NCI-H2107 (cell line): Measurements from ENCODE around the gene ABCA4.

Experiments
- DNase-seq: peaks from one replicate; lab custom pipeline; 2025; lab: John Stamatoyannopoulos, UW

The ABCA4 gene

GRCh38 chr1:94104776-94105580, 16.0 kb downstream of the ABCA4 start:
- no peak for DNase-seq

DNA sequence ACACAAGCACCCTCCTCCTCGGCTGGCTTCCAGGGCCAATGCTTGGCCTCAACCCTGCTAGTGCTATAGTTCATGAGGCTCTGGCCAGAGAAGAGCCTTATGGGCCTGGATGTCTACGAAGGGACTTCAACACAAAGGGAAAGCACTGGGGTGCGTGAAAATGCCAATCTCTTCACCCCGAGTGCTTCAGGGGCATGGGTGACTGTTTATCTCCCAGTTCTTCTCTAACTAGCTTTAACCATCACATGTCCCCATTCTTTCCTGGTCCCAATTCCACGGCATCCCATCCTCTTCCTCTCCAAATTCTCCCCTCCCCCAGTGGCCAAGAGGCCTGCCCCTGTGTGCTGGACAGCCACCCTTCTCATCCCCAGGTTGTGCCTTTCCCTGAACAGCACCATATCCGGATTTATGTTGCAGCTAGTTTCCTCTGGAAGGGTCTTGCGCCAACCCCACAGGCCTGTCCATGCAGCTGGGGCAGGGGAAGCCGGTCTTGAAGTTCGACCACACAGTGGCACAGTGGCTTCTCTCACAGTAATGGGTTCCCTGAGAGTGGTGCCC, 16.7 kb downstream of the ABCA4 start:
- no peak for DNase-seq

GRCh38 chr1:94103608-94104007, 17.3 kb downstream of the ABCA4 start:
- DNase-seq, result no peak

DNA sequence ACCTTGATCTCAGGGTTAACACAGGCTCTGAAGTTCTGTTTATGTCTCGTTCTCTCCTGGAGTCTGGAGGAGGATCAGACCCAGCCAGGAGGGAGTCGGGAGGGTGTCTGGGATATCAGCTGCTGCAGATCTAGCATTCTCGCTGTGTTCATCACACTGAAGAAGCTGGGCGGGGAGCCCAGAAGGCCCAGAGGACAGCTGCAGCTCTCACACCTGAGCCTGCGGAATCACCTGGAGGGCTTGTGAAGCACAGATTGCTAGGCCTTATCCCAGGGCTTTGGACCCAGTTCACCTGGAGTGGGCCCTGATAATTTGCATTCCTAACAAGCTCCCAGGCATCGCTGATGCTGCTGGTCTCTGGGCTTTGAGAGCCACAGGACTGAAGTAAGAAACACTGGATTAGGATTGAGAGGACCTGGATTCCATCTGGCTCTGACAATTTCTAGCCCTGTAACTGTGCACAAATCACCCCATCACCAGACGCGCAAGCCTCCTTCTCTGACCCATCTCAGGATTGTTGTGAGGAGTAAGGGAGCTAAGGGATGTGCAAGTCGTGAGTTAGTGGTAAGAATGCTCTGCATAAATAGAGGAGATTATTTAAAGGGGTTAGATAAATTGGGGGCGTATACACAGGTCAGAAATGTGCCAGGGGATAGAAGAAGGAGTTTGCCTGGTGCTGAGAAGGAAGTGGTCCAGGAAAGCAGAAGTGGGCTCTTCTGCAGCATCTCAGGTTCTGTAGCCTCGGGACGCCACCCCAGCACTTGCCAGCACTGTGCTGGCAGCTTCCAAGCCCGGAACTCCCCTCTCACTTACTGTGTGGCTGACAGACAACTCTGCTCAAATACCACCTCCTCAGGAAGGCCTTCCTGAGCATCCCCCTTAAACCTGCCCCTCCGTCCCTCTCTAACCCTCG, 19.1 kb downstream of the ABCA4 start:
- DNase-seq, result no peak

DNA sequence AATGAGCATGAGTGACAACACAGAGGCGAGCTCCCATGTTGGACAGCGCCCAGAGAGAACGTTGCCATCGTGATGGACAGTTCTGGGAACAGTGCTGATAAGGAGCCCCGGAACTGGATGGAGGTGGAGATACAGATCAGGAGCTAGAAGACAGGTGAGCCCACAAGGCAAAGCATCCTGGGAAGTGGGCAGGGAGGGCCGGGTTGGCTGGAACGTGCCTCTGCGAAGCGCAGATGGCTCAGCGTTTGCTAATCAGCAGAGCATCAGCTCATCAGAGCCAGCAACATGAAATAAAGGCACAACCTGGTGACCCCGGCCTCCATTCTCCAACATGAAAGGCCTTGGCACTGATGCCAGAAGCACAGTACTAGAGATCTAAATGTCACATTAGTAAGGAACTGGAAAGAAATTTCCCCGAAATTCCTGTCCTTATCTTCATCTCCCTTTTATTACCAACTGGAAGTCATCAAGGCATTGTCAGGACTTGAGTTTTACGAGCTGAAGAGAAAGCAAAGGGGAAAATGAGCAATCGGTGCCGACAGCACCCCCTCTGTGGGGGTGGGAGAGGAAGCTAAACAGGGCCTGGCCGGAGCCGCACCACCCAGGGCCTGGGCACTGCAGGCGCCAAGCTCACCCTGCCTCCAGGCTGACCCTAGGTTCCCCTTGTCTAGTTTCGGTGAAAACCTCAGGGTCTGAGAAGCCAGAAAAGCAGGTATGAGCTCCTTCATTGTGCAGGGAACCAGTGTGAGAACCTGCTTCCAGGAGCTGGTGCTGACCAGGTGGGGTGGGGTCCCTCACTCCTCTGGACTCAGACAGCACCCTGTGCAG, 19.9 kb downstream of the ABCA4 start:
- DNase-seq, result no peak

DNA sequence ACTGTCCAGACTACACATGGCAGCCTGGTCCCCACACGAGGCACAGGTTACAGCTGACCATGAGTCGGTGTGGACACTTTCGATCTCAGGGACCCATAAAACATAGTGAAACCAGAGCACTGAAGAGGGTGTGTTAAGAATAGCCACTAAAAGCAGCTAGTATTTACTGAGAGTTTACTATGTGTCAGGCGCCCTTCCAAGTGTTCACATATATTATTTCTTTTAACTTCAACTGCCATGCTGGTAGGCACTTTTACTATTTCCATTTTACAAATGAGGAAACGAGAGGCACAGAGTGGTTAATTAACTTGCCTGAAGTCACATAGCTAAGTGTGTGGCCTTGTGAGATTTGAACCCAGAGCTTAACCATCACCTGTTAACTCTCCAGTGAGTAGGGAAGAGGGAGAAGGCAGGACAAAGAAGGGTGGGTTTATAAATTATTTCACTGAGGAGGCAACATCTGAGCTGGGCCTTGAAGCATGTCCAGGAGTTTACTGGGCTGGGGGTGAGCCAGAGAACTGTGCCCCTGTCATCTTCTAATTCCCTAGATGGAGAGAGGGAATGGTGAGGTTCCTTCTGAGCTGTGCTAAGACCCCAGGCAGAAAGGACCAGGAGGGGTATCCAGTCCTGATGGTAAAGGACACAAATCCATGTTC, 20.7 kb downstream of the ABCA4 start:
- DNase-seq, result no peak

- DNase-seq, result no peak
These were observed 21.6 kb downstream of the ABCA4 start for GRCh38 chr1:94099303-94099702.

DNA sequence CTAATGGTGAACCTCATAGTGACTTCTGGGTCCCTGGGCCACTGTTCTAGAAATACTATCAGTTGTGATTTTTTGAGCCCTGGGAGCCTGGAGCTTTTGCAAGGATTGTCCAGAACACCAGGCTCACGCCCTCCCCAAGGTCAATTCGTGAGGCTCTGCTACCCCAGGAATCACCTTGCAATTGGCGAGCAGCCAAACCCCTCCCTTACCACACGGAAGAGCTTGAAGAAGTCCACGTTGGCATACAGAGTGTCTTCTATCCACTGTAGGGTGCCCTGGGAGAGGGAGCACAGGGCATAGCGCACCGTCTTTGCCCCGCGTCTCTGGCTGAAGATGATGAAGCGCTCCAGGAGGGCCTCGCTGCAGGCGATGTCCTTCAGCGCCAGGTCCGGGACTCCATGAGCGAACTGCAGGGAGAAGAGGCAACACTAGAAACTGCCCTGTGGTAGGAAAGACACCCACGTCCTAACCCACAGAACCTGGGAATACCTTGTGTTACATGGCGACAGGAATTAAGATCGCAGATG, 22.3 kb downstream of the ABCA4 start:
- no peak for DNase-seq

- no peak for DNase-seq
These were observed 24.0 kb downstream of the ABCA4 start for GRCh38 chr1:94096797-94097549.

DNA sequence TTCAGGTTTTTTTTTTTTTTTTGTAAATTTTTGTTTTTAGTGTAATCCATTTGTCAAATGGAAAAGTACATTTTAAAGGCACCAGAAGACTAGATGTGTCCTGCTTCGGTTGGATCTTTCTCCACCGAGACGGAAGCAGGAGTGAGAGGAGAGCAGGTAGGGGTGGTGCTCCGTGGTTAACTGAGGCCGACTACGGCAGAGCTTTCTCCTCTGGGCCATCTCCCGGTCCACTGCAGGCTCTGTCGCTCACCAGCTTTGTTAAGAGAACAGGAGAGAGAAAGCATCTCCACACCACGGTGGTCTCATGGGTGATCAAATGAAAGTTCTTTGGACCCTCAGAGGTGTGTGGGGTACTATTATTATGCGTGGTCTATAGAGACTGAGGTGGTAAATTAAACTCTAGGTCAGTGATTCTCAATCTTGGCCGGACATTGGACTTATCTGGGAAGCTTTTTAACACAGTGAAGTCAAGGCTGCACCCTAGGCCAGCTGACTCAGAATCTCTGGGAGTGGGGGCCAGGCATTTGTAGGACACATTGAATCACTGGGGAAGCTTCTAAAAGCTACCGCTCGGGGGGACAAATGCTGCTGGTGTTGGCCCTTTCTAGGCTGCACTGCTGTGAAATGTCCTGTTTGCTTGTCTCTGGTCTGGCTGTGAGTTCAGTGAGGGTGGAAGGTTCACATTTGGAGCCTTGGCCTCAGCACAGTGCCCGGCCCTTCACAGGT, 25.0 kb downstream of the ABCA4 start:
- DNase-seq, result no peak

DNA sequence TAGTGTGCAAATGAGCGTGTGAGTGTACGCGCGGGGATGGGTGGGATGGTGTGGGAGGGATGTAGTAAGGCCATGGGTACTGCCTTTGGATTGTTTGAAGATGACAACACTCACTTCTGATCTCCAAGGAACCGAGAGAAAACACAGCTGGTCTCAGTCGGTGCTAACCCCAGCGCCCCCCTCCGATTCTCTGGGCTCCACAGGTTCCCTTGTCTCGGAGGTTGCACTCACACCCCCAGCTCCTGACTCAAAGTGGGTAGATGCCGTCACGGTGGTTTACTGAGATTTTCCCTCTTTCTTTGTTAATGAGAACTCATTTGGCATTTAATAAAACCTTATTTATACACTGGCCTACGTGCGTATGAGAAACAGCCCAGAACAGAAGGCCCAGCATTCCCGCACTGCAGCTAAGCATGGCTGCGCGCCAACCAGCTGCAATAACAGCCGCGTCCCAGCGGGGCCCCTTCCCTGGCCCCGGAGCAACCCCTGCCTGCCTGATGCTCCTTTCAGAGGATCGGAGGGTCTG, 25.8 kb downstream of the ABCA4 start:
- no peak for DNase-seq

GRCh38 chr1:94094469-94095111, 26.4 kb downstream of the ABCA4 start:
- no peak for DNase-seq

DNA sequence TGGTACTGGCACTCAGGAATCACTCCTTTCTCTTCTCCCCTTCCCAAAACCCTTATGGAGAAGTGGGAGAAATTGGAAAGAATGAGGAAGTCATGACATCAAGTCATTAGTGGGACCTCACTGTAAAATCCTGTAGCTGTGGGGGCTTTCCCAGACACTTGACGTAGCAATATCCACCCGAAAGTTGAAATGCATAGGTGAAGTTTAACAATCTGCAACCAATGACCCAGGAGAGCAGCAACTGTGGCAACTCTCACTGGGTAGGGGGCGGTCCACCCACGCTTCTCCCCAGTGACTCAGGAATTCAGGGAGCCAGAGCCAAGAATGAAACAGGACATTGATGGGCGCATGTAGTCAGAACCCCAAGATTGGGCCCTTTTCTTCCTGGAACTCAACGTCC, 27.0 kb downstream of the ABCA4 start:
- no peak for DNase-seq

DNA sequence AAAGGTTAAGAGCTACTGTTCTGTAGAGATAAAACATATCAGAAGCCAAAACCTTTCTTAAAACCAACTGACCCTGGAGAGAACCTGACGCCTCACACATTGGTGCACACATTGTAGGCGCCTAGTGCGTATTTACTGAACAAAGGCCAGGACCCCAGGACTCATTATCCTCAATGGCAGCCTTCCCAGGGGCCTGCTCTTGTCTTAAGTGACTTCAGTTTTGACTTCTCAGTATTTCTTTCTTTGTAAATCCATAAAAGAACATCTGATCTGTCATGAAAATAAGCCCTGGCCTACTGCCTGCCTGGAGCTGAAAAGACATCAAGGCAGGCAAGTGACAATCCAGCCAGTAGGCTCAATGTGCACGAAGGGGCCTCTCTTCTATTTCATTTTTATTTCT, 27.6 kb downstream of the ABCA4 start:
- no peak for DNase-seq

DNA sequence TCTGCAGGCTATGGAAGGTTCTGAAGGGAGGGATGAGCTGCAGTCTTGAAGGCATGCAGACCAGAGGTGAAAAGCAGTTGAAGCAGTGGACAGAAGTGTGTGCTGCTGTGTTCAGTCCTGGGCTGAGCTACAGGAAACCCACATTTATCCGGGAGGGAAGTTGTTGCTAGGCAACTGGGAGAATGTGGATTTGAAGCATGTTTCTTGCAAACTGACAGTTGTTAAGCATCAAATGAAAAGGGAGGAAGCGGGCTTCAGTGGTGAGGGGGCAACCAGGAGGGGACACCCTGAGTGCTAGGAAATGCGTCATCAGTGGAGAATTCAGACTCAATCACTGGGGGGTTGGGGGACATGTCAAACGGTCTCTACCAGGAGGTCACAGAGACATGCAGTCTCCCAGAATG, 28.7 kb downstream of the ABCA4 start:
- no peak for DNase-seq

- DNase-seq, result no peak
These were observed 30.2 kb downstream of the ABCA4 start for GRCh38 chr1:94090761-94091160.

GRCh38 chr1:94087193-94087592, 33.8 kb downstream of the ABCA4 start:
- DNase-seq, result no peak

DNA sequence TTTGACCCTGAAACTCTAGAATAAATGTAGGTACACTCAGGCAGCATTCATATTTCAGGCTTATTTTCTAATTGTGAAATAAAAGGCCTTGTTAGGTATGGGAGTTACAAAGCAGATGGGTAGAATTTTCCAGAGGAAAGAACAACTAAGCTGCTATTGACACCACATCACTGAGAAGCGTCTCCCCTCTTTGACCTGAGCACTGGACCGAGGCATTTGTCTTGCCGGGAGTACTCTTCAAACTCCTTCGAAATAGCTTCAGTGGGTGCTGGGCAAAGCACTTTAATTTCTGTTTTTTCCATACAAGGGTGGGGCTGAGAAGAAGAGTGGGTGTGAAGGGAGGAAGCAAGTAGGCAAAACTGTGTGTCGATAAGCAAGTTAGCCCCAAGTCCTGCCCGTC, 36.4 kb downstream of the ABCA4 start:
- DNase-seq, result no peak

- DNase-seq, result no peak
These were observed 36.9 kb downstream of the ABCA4 start for GRCh38 chr1:94084085-94084484.
